Right lobe of liver (tissue), 4 donors: ENCODE measurements around the gene PCDH15.

Experiments used
- POLR2A ChIP-seq: fragments of 450-650 bp; IDR thresholded peaks from one replicate; pipeline ENCODE4 v1.6.1; 2017; ENCODE audit warnings: antibody characterized with exemption, mild to moderate bottlenecking
- TF ChIP-seq, protein P1 (sequence below), 4 donors: fragments of 200-600 bp in 3 of 4; fragments of 450-650 bp in 1 of 4; IDR thresholded peaks; one replicate each; pipeline versions ENCODE4 v1.5.1 to v1.8.0; 2016 to 2022; ENCODE audit warnings: antibody characterized with exemption in 4 of 4, mild to moderate bottlenecking in 2 of 4
- donor health status: DM: no; HTN: no; CAD: no.
- donor health status: DM: no; HTN: no; CAD: no.
- donor health status: DM: no; HTN: yes; CAD: no.

- TF ChIP-seq, protein P1, sequence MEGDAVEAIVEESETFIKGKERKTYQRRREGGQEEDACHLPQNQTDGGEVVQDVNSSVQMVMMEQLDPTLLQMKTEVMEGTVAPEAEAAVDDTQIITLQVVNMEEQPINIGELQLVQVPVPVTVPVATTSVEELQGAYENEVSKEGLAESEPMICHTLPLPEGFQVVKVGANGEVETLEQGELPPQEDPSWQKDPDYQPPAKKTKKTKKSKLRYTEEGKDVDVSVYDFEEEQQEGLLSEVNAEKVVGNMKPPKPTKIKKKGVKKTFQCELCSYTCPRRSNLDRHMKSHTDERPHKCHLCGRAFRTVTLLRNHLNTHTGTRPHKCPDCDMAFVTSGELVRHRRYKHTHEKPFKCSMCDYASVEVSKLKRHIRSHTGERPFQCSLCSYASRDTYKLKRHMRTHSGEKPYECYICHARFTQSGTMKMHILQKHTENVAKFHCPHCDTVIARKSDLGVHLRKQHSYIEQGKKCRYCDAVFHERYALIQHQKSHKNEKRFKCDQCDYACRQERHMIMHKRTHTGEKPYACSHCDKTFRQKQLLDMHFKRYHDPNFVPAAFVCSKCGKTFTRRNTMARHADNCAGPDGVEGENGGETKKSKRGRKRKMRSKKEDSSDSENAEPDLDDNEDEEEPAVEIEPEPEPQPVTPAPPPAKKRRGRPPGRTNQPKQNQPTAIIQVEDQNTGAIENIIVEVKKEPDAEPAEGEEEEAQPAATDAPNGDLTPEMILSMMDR (IDR thresholded peaks at IDR 0.05): no peak
- TF ChIP-seq POLR2A: no peak
Observed at GRCh38 chr10:54066646-54067045, 734.4 kb downstream of the PCDH15 start.
